SK-N-MC (cell line): ENCODE data around the gene NTMT1.

Experiments used
- EZH2 ChIP-seq: fragments of 200-600 bp; sonication (generic); IDR thresholded peaks from one replicate; pipeline ENCODE4 v1.6.1; 2017; ENCODE audit warnings: antibody characterized with exemption
- POLR2AphosphoS5 ChIP-seq: IDR thresholded peaks from 2 replicates; pipeline ENCODE4 v1.6.1; 2012; ENCODE audit warnings: mild to moderate bottlenecking, low read depth, low read length, borderline replicate concordance

DNA sequence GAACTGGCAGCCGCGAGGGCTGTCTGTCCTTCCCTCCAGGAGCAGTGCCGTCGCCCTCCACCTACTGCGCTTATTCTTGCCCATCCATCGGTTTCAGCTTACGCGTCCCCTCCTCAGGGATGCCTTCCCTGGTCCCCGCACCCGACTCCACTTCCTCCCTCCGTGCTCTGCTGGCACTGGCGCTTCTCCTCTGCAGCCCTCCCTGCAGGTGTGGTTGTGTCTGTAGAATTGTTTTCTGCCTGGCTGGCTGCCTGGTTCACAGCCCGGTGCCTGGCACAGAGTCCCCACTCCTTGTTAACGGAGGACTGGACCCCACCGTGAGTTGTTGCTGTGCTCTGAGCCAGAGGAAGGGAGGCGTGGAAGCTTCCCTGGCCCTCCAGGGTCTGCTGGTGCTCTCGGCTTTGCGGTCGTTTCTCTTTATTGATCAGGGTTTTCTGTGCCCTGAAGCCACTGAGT, 5.7 kb downstream of the NTMT1 start:
- TF ChIP-seq EZH2, result no peak
- TF ChIP-seq POLR2AphosphoS5, result no peak
